Common myeloid progenitor, CD34-positive (primary cell): Measurements from ENCODE around the gene GRIN2D.
A peak's percentile ranks its signal among the peaks of the same experiment; 100 is the strongest.

Source experiments
- CTCF ChIA-PET: fragments of 350-600 bp; sonication (Branson Sonifier 250); formaldehyde crosslinking; loops from one replicate; lab custom pipeline; 2021; ENCODE audit warnings: antibody characterized with exemption; lab: Charles Lee
- POLR2A ChIA-PET: fragments of 350-600 bp; sonication (Branson Sonifier 250); formaldehyde crosslinking; loops from one replicate; lab custom pipeline; 2021; ENCODE audit warnings: antibody characterized with exemption; lab: Charles Lee
- DNase-seq, 3 donors: peaks; one replicate each; pipeline versions ENCODE4 v3.0.0 to v3.0.0-alpha.2; 2013
- H3K27ac ChIP-seq, 2 experiments: 1 replicate in 1 of 2; 2 replicates in 1 of 2; pipeline ENCODE4 v1.7.0; 2013; ENCODE audit warnings: inconsistent platforms in 2 of 2, low read length in 2 of 2, mild to moderate bottlenecking in 2 of 2, low read depth in 1 of 2, moderate library complexity in 1 of 2; ENCODE audit not compliant: severe bottlenecking in 2 of 2, insufficient read depth in 1 of 2, poor library complexity in 1 of 2
- H3K27me3 ChIP-seq, 5 experiments: replicated peaks in 2 of 5; 1 replicate in 3 of 5; 2 replicates in 2 of 5; pipeline versions ENCODE4 v1.6.1 to v1.7.0; 2013; ENCODE audit warnings: low read length in 4 of 5, mild to moderate bottlenecking in 2 of 5, moderate library complexity in 2 of 5, inconsistent platforms in 1 of 5; ENCODE audit not compliant: insufficient read depth in 5 of 5, control insufficient read depth in 4 of 5
- H3K36me3 ChIP-seq, 4 experiments: 1 replicate in 2 of 4; 2 replicates in 2 of 4; pipeline versions ENCODE4 v1.6.1 to v1.7.0; 2013; ENCODE audit warnings: low read length in 3 of 4, control low read depth in 1 of 4, mild to moderate bottlenecking in 1 of 4; ENCODE audit not compliant: control insufficient read depth in 4 of 4, insufficient read depth in 4 of 4
- H3K4me1 ChIP-seq, 4 experiments: 1 replicate in 3 of 4; 2 replicates in 1 of 4; pipeline versions ENCODE4 v1.6.1 to v1.7.1; 2013; ENCODE audit warnings: low read length in 3 of 4, mild to moderate bottlenecking in 3 of 4, control low read depth in 1 of 4, inconsistent platforms in 1 of 4, moderate library complexity in 1 of 4; ENCODE audit not compliant: control insufficient read depth in 4 of 4, insufficient read depth in 4 of 4; ENCODE audit errors: control extremely low read depth in 1 of 4
- H3K4me3 ChIP-seq, 7 experiments: 1 replicate in 4 of 7; 2 replicates in 3 of 7; pipeline versions ENCODE4 v1.5.1 to v1.7.0; 2013; ENCODE audit warnings: mild to moderate bottlenecking in 7 of 7, low read length in 6 of 7, moderate library complexity in 6 of 7, inconsistent platforms in 2 of 7, low read depth in 2 of 7, control low read depth in 1 of 7; ENCODE audit not compliant: insufficient read depth in 4 of 7, control insufficient read depth in 1 of 7; ENCODE audit errors: extremely low read depth in 1 of 7
- H3K9me3 ChIP-seq, 5 experiments: 1 replicate in 4 of 5; 2 replicates in 1 of 5; pipeline versions ENCODE4 v1.6.1 to v1.7.1; 2013; ENCODE audit warnings: low read length in 4 of 5, mild to moderate bottlenecking in 2 of 5, inconsistent platforms in 1 of 5, low read depth in 1 of 5, moderate library complexity in 1 of 5; ENCODE audit not compliant: control insufficient read depth in 4 of 5, insufficient read depth in 2 of 5; ENCODE audit errors: control extremely low read depth in 1 of 5
- whole genome bisulfite sequencing: methylation state at CpG from one replicate; pipeline ENCODE4 v1.1.5; 2013; ENCODE audit not compliant: insufficient coverage; 5-methylcytosine and 5-hydroxymethylcytosine counted together

Gene GRIN2D

GRCh38 chr19:48363500-48363809 is 30.0 kb upstream of the GRIN2D start:
- H3K27me3 ChIP-seq = no peaks in the 10 kb centered on the region
- H3K4me3 ChIP-seq = peak overlapping the region; percentile 28 to 85 (median 75)
- H3K27ac ChIP-seq = peak overlapping the region; percentile 66 to 92
- DNase-seq = no peak
- POLR2A ChIA-PET = interaction anchor here (0.6 to 0.7 kb wide), 2 partner anchors 37 to 1050 kb away, joined by 3 to 7 read pairs; no protein-coding TSS in a partner anchor
- 9% methylated on average over 7 of the region's 10 CpGs for WGBS
- no peaks in the 10 kb centered on the region for H3K36me3 ChIP-seq
- H3K4me1 ChIP-seq = peaks cover 0 to 17% (median 13%) of the 10 kb centered on the region in 4 experiments
- H3K9me3 ChIP-seq = no peaks in the 10 kb centered on the region
- CTCF ChIA-PET = interaction anchor here (0.7 to 3.1 kb wide), 7 partner anchors 15 to 268 kb away, joined by 3 to 14 read pairs (median 4); partner anchors contain the start of gene KDELR1

- WGBS = under 1% methylated on average over 38 of the region's 59 CpGs
- ChIA-PET POLR2A (interaction anchor here (0.6 to 0.7 kb wide), 4 partner anchors 38 to 1050 kb away, joined by 3 to 7 read pairs (median 4); no protein-coding TSS in a partner anchor), CTCF (interaction anchor here (0.7 to 3.1 kb wide), 8 partner anchors 10 to 162 kb away, joined by 3 to 14 read pairs (median 4); partner anchors contain the start of gene KDELR1)
- H3K36me3 ChIP-seq = no peaks in the 10 kb centered on the region
- H3K27me3 ChIP-seq = no peaks in the 10 kb centered on the region
- peaks cover 0 to 17% (median 13%) of the 10 kb centered on the region in 4 experiments for H3K4me1 ChIP-seq
- no peaks in the 10 kb centered on the region for H3K9me3 ChIP-seq
- DNase-seq = peak; percentile 100
- peak within 1 kb of the TSS; percentile 28 to 85 (median 75) for H3K4me3 ChIP-seq
- peak within 1 kb of the TSS; percentile 66 to 92 for H3K27ac ChIP-seq
Observed at GRCh38 chr19:48363810-48364597, 29.5 kb upstream of the GRIN2D start, which contains the start of the genes SYNGR4 and TMEM143. Gene SYNGR4, plus strand, starts transcription at chr19:48364367. Its CDS starts 1,476 bp downstream, at chr19:48365843. Gene TMEM143, minus strand, starts transcription at chr19:48363940. Its CDS starts 20 bp downstream, at chr19:48363920.

- no peaks in the 10 kb centered on the region for H3K27me3 ChIP-seq
- DNase-seq = no peak
- H3K27ac ChIP-seq = peak overlapping the region; percentile 46 to 84
- H3K4me3 ChIP-seq = peak overlapping the region in 5 of 7 experiments; percentile 41 to 83 (median 62)
- no peaks in the 10 kb centered on the region for H3K36me3 ChIP-seq
- no peaks in the 10 kb centered on the region for H3K9me3 ChIP-seq
- H3K4me1 ChIP-seq = peaks cover 0 to 17% (median 13%) of the 10 kb centered on the region in 4 experiments
- 59% methylated on average over 8 of the region's 10 CpGs for WGBS
- CTCF ChIA-PET = interaction anchor here (1.6 to 3.1 kb wide), 3 partner anchors 9 to 45 kb away, joined by 4 to 14 read pairs (median 5); partner anchors contain the start of gene KDELR1
- POLR2A ChIA-PET = no interaction called here
Observed at GRCh38 chr19:48364598-48365348, 28.7 kb upstream of the GRIN2D start.

- no peak for DNase-seq
- ChIA-PET POLR2A (no interaction called here), CTCF (interaction anchor here (1.6 kb wide), 1 partner anchor 8 kb away, joined by 4 read pairs; no protein-coding TSS in a partner anchor)
- 100% methylated on average over 4 of the region's 11 CpGs for WGBS
- H3K4me3 ChIP-seq = no peak overlapping the region
- no peaks in the 10 kb centered on the region for H3K9me3 ChIP-seq
- no peaks in the 10 kb centered on the region for H3K36me3 ChIP-seq
- H3K4me1 ChIP-seq = peaks cover 0 to 17% (median 13%) of the 10 kb centered on the region in 4 experiments
- no peak overlapping the region for H3K27ac ChIP-seq
- H3K27me3 ChIP-seq = no peaks in the 10 kb centered on the region
Observed at GRCh38 chr19:48365602-48366001, 27.9 kb upstream of the GRIN2D start.

DNA sequence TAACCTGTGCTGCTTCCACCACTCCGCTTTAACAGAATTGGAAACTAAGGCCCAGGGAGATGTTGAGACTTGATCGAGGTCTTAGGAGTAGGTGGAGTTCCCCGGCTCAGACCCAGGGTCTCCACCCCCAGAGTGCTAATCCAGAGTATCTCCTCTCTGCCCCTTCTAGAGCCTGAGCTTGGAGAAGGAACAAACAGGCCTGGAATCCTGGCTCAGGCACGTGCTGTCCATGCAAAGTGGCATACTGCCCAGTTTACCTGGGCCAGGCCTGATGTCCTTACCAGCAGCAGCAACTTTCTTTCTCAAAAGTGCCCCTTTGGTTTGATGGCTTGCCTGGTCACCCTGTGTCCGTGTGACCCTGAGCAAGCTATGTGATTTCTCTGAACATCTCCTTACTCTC is 25.6 kb upstream of the GRIN2D start:
- Histone ChIP-seq H3K27me3 (no peaks in the 10 kb centered on the region), H3K9me3 (no peaks in the 10 kb centered on the region), H3K27ac (no peak overlapping the region), H3K4me3 (no peak overlapping the region), H3K4me1 (peaks cover 0 to 16% (median 13%) of the 10 kb centered on the region in 4 experiments), H3K36me3 (no peaks in the 10 kb centered on the region)
- 97% methylated on average over 2 of the region's 5 CpGs for WGBS
- ChIA-PET CTCF (no interaction called here), POLR2A (no interaction called here)
- no peak for DNase-seq

DNA sequence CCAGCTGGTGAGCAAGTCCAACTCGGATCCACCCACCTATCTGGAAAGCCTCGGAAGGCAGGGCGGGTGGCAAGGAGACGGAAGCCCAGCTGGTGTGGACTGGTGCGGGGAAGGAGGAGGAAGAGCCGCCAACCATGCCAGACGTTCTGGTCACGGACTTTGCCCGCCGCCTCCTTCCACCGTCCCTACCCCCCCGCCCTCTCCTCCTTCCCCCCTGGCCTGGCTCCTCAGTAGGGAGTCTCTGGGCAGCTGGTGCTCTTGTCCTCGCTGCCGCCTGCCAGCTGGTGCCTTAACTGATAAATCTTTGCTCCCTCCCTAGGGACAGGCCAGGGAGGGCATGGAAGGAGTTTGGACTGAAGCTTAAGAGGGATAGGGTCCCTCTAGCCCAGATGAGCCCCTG is 24.5 kb upstream of the GRIN2D start:
- DNase-seq = no peak
- ChIA-PET POLR2A (no interaction called here), CTCF (no interaction called here)
- Histone ChIP-seq H3K36me3 (no peaks in the 10 kb centered on the region), H3K9me3 (no peaks in the 10 kb centered on the region), H3K27me3 (no peaks in the 10 kb centered on the region), H3K4me1 (peaks cover 0 to 8% (median 7%) of the 10 kb centered on the region in 4 experiments), H3K27ac (no peak overlapping the region), H3K4me3 (no peak overlapping the region)
- WGBS = 98% methylated on average over 6 of the region's 14 CpGs
